ENCODE measurements around the gene KLHL34.

KLHL34 gene

GRCh38 chrX:21658152-21658737 lies at the start of gene KLHL34:
KLHL34 (minus strand) TSS chrX:21658330; CDS start chrX:21657788, 542 bp downstream.
- CTCF ChIA-PET: no interaction called here
- no peak for DNase-seq (ENCODE audit: extremely low spot score)

GRCh38 chrX:21705225-21705624 lies 47.1 kb upstream of the KLHL34 start:
- CTCF ChIA-PET: no interaction called here
- TF ChIP-seq CTCF (IDR thresholded peaks at IDR 0.05; ENCODE audit: control extremely low read depth, extremely low read depth, low read depth, missing control alignments): no peak
- no peak for DNase-seq (ENCODE audit: extremely low spot score)
- POLR2A ChIA-PET: no interaction called here

More at GRCh38 chrX:21658152-21658737, at the start of gene KLHL34:
- POLR2A ChIA-PET: no interaction called here
- TF ChIP-seq CTCF (IDR thresholded peaks at IDR 0.05; ENCODE audit: control extremely low read depth, extremely low read depth, low read depth, missing control alignments): no peak

GRCh38 chrX:21702725-21703124 lies 44.6 kb upstream of the KLHL34 start:
- DNase-seq (ENCODE audit: extremely low spot score): no peak
- no peak for TF ChIP-seq CTCF (IDR thresholded peaks at IDR 0.05; ENCODE audit: control extremely low read depth, extremely low read depth, low read depth, missing control alignments)
- ChIA-PET POLR2A (no interaction called here), CTCF (no interaction called here)

GRCh38 chrX:21700967-21701366 lies 42.8 kb upstream of the KLHL34 start:
- ChIA-PET POLR2A (no interaction called here), CTCF (no interaction called here)
- TF ChIP-seq CTCF (IDR thresholded peaks at IDR 0.05; ENCODE audit: control extremely low read depth, extremely low read depth, low read depth, missing control alignments): no peak
- no peak for DNase-seq (ENCODE audit: extremely low spot score)

GRCh38 chrX:21700275-21700674 lies 42.1 kb upstream of the KLHL34 start:
- CTCF ChIA-PET: interaction anchor here (1.6 kb wide), 1 partner anchor 8 kb away, joined by 5 read pairs; no protein-coding TSS in a partner anchor
- TF ChIP-seq CTCF (IDR thresholded peaks at IDR 0.05; ENCODE audit: control extremely low read depth, extremely low read depth, low read depth, missing control alignments): no peak
- POLR2A ChIA-PET: no interaction called here
- no peak for DNase-seq (ENCODE audit: extremely low spot score)

- POLR2A ChIA-PET: no interaction called here
- CTCF ChIA-PET: interaction anchor here (0.9 to 1.6 kb wide), 2 partner anchors 9 to 16 kb away, joined by 3 to 5 read pairs; no protein-coding TSS in a partner anchor
- DNase-seq (ENCODE audit: extremely low spot score): no peak
- no peak for TF ChIP-seq CTCF (IDR thresholded peaks at IDR 0.05; ENCODE audit: control extremely low read depth, extremely low read depth, low read depth, missing control alignments)
Measured at GRCh38 chrX:21699136-21699535, 41.0 kb upstream of the KLHL34 start.

Data from GM10248 (cell line).